Measurements from ENCODE around the gene FADS2. TPM values are rescaled to one million over a fixed set of nuclear protein-coding genes. Genes with fewer than 3 reads are reported as not detected.
A peak's percentile ranks its signal among the peaks of the same experiment; 100 is the strongest.

The FADS2 gene
- total and polyA plus RNA-seq, 2 of the 13 experiments (the other 11 are each of a cell fraction or from before 2014, with no cell fraction given): 90.1 to 124 TPM

- TF ChIP-seq ARNT2 (CRISPR knock-in tag; IDR thresholded peaks at IDR 0.05; ENCODE audit: low read depth) (no peak), ZNF484 (CRISPR knock-in tag; IDR thresholded peaks at IDR 0.05; ENCODE audit: borderline replicate concordance, low read depth) (no peak), ZNF33A (CRISPR knock-in tag; IDR thresholded peaks at IDR 0.05; ENCODE audit: borderline replicate concordance) (0 out of 2 replicates have a peak, but pooled peaks have one; percentile 19), KAT7 (CRISPR knock-in tag; IDR thresholded peaks at IDR 0.05; ENCODE audit: borderline replicate concordance) (peak; percentile 12; the same call in 1 of the 2 replicates)
These were observed 12.0 kb upstream of the FADS2 start (continued) for GRCh38 chr11:61815790-61816735.

- Histone ChIP-seq H2AFZ (ENCODE audit: low read length) (peak within 1 kb of the TSS; percentile 60), H3K36me3 (replicated peaks in 1 of 2; ENCODE audit: control insufficient read depth in 1 of 2, insufficient read depth in 2 of 2, low read length in 2 of 2) (peaks cover 7 to 17% of the 10 kb centered on the region in 2 experiments), H3K4me1 (ENCODE audit: insufficient read depth, low read length) (peaks cover 52% of the 10 kb centered on the region), H3K9ac (ENCODE audit: insufficient read depth, low read depth, low read length) (peak within 1 kb of the TSS; percentile 98), H3K4me2 (ENCODE audit: low read depth, low read length) (peak within 1 kb of the TSS; percentile 99), H3K27ac (ENCODE audit: extremely low read length, insufficient read depth, low read length) (peak within 1 kb of the TSS; percentile 99), H4K20me1 (ENCODE audit: insufficient read depth, low read length) (no peaks in the 10 kb centered on the region), H3K79me2 (ENCODE audit: insufficient read depth, low read length) (peaks cover 25% of the 10 kb centered on the region), H3K4me3 (replicated peaks in 1 of 3; ENCODE audit: insufficient read depth in 1 of 3, low read depth in 2 of 3, low read length in 3 of 3) (peak within 1 kb of the TSS; percentile 74 to 94 (median 81)), H3K9me3 (ENCODE audit: low read length) (no peaks in the 10 kb centered on the region), H3K27me3 (ENCODE audit: control insufficient read depth in 1 of 2, insufficient read depth in 2 of 2, low read length in 2 of 2) (no peaks in the 10 kb centered on the region; a peak in 1 of 5 replicates)
- FAIRE-seq (no peak), DNase-seq (ENCODE audit: low spot score) (peak; percentile 95), ATAC-seq (peak; percentile 71)
- intact Hi-C loops (cut with micrococcal nuclease; ENCODE audit: unreplicated experiment) (loop anchor here (1.0 kb wide), 1 partner anchor 20 kb away; no protein-coding TSS in a partner anchor), in situ Hi-C loops (cut with HindIII; ENCODE audit: extremely low pct_ligation_motif_present, low pct_unique_long_range_greater_than_20kb) (no loop called here)
- 1% methylated on average over 6 of the region's 73 CpGs for WGBS (ENCODE audit: low lambda C conversion rate)
- BruUV-seq (replicated peaks): no TSS peak
- CTCF ChIA-PET (ENCODE audit: low intra/inter-chr PET ratio, low total read pairs): interaction anchor here (1.0 to 1.3 kb wide), 2 partner anchors 12 to 20 kb away, joined by 3 to 6 read pairs; no protein-coding TSS in a partner anchor
- POLR2A ChIA-PET: interaction anchor here (0.6 to 5.8 kb wide), 8 partner anchors 12 to 156 kb away, joined by 3 to 50 read pairs (median 10); partner anchors contain the start of genes FADS2, FEN1, FTH1 and TMEM258
- peak; percentile 96 for TF ChIP-seq ATF7-NPFF (CRISPR knock-in tag; IDR thresholded peaks at IDR 0.05; ENCODE audit: low read depth)
- 0 out of 2 replicates have a peak, but pooled peaks have one; percentile 52 for TF ChIP-seq ATF6 (CRISPR knock-in tag; conservative IDR thresholded peaks at IDR 0.05)
- TF ChIP-seq TP53 (CRISPR knock-in tag; conservative IDR thresholded peaks at IDR 0.05): no peak
- no peak for TF ChIP-seq MBD4 (IDR thresholded peaks at IDR 0.05; ENCODE audit: borderline replicate concordance, low read length)
- peak; percentile 50; the same call in 1 of the 2 replicates for TF ChIP-seq KDM3A (CRISPR knock-in tag; IDR thresholded peaks at IDR 0.05; ENCODE audit: low read depth)
- no peak; the same call in 1 of the 2 replicates for TF ChIP-seq BRCA1 (CRISPR knock-in tag; IDR thresholded peaks at IDR 0.05)
- no peak for TF ChIP-seq ZSCAN5A (CRISPR knock-in tag; IDR thresholded peaks at IDR 0.05; ENCODE audit: borderline replicate concordance)
- TF ChIP-seq ZNF724P (CRISPR knock-in tag; IDR thresholded peaks at IDR 0.05; ENCODE audit: borderline replicate concordance): peak; percentile 89; the same call in 1 of the 2 replicates
- no peak; the same call in 1 of the 2 replicates for TF ChIP-seq TOE1 (CRISPR knock-in tag; IDR thresholded peaks at IDR 0.05)
These were observed 11.2 kb upstream of the FADS2 start, which contains the start of gene FADS1 for GRCh38 chr11:61816736-61817455. TSS of gene FADS1 (minus strand) at chr11:61817003. CDS start at chr11:61816929, 74 bp downstream.

Data from HepG2 (cell line).